Stomach (tissue), 19 donors: ENCODE measurements around the gene ACSL5. TPM values are rescaled to one million over a fixed set of nuclear protein-coding genes. Genes with fewer than 3 reads are reported as not detected.

Experiments used
- DNase-seq, 2 donors: peaks; one replicate each; pipeline versions ENCODE4 v3.0.0 to v3.0.0-alpha.2; 2013 to 2019
- H3K27ac ChIP-seq, 5 donors: fragments of 200-600 bp in 4 of 5; sonication (generic) in 4 of 5; one replicate each; pipeline ENCODE4 v1.5.1; 2013 to 2019; ENCODE audit warnings: mild to moderate bottlenecking in 1 of 5, moderate library complexity in 1 of 5
- H3K27me3 ChIP-seq, 3 donors: fragments of 200-600 bp; sonication (generic); one replicate each; pipeline ENCODE4 v1.5.1; 2017 to 2019; ENCODE audit warnings: mixed run types in 1 of 3
- H3K36me3 ChIP-seq, 4 donors: fragments of 200-600 bp; sonication (generic); 1 replicate in 3 of 4; 2 replicates in 1 of 4; pipeline ENCODE4 v1.5.1; 2016 to 2019
- H3K4me1 ChIP-seq, 4 donors: fragments of 200-600 bp; sonication (generic); one replicate each; pipeline ENCODE4 v1.5.1; 2016 to 2019
- H3K4me3 ChIP-seq, 4 donors: fragments of 200-600 bp; sonication (generic) in 3 of 4; one replicate each; pipeline ENCODE4 v1.5.1; 2016 to 2019; ENCODE audit warnings: mild to moderate bottlenecking in 1 of 4
- H3K9me3 ChIP-seq, 4 donors: fragments of 200-600 bp; sonication (generic); one replicate each; pipeline ENCODE4 v1.5.1; 2016 to 2019
- CTCF ChIP-seq, 7 experiments: fragments of 450-650 bp in 4 of 7; fragments of 200-600 bp in 3 of 7; sonication (generic) in 3 of 7; IDR thresholded peaks; one replicate each; pipeline ENCODE4 v1.5.1; 2016 to 2019; ENCODE audit warnings: antibody characterized with exemption in 7 of 7, control low read depth in 2 of 7, mild to moderate bottlenecking in 1 of 7
- EP300 ChIP-seq: sonication (generic); formaldehyde crosslinking; IDR thresholded peaks from one replicate; pipeline ENCODE4 v1.6.1; 2017; ENCODE audit warnings: antibody characterized with exemption
- POLR2A ChIP-seq, 4 donors: fragments of 450-650 bp; IDR thresholded peaks; one replicate each; pipeline ENCODE4 v1.6.1; 2016; ENCODE audit warnings: antibody characterized with exemption in 4 of 4, control low read depth in 2 of 4, mild to moderate bottlenecking in 1 of 4, moderate library complexity in 1 of 4
- POLR2AphosphoS5 ChIP-seq, 3 donors: sonication (generic); formaldehyde crosslinking; IDR thresholded peaks; one replicate each; pipeline ENCODE4 v1.6.1; 2016; ENCODE audit warnings: antibody characterized with exemption in 3 of 3
- WGBS, 5 donors: extraction: QIAGEN DNeasy Blood & Tissue Kit in 3 of 5; methylation state at CpG; one replicate each; pipeline versions ENCODE4 v1.1.5 to v1.1.7; 2013 to 2018; 5-methylcytosine and 5-hydroxymethylcytosine counted together
- intact Hi-C: fragments of 100-400 bp; cut with DNase I; formaldehyde crosslinking; loops from one replicate; pipeline ENCODE4 v1.15.1; 2023; ENCODE audit warnings: low total_unique reads
- long read RNA-seq, 10 donors: transcript quantifications; one replicate each; lab custom pipeline, GENCODE V29; 2026
- polyA plus RNA-seq, 3 donors: library from polyadenylated mRNA; stranded (reverse); fragments of 200-250 nt; gene quantifications; one replicate each; pipeline ENCODE4 v1.2.3, GENCODE V29; 2013
- total RNA-seq, 5 donors: library from RNA; depleted of rRNA; stranded (reverse); fragments of >200 nt; gene quantifications; one replicate each; pipeline versions ENCODE4 v1.1.0 to v1.2.3, GENCODE V29; 2014 to 2016
- donor health status: healthy with polysubstance abuse.
- donor health status: Bipolar disorder and iron deficiency.
- donor health status: healthy.

The ACSL5 gene
- total RNA-seq (100 to 1,000 TPM in 1 of 5 donors, 10 to 100 TPM in 4; 14.3 to 144 (median 44.0) TPM), polyA plus RNA-seq (10 to 100 TPM in 1 of 3 donors, 1 to 10 TPM in 2; 4.9 to 16.9 (median 7.5) TPM)
- long read RNA-seq, donor 1, partial matches to known transcripts = 0 of 1 reads
- long read RNA-seq, donor 1, other reads (novel, unspliced or antisense) = 0 of 1 reads
- long read RNA-seq, donor 2, partial matches to known transcripts = 0 of 1 reads
- long read RNA-seq, donor 2, other reads (novel, unspliced or antisense) = 0 of 1 reads
- long read RNA-seq, donor 3, partial matches to known transcripts = 6 of 7 reads
- long read RNA-seq, donor 3, other reads (novel, unspliced or antisense) = 0 of 7 reads
- long read RNA-seq, donor 4 = 0 reads
- long read RNA-seq, donor 5, partial matches to known transcripts = 0 of 4 reads
- long read RNA-seq, donor 5, other reads (novel, unspliced or antisense) = 0 of 4 reads
- long read RNA-seq, donor 6, transcript ACSL5-203 (21 exons, 3,353 nt) = major isoform, 7 of 8 reads
- long read RNA-seq, donor 6, partial matches to known transcripts = 0 of 8 reads
- long read RNA-seq, donor 6, other reads (novel, unspliced or antisense) = 0 of 8 reads
- long read RNA-seq, donor 7, partial matches to known transcripts = 6 of 11 reads
- long read RNA-seq, donor 7, other reads (novel, unspliced or antisense) = 0 of 11 reads
- long read RNA-seq, donor 8, partial matches to known transcripts = 0 of 4 reads
- long read RNA-seq, donor 8, other reads (novel, unspliced or antisense) = 0 of 4 reads
- long read RNA-seq, donor 9, partial matches to known transcripts = 0 of 1 reads
- long read RNA-seq, donor 9, other reads (novel, unspliced or antisense) = 0 of 1 reads
- long read RNA-seq, donor 10, partial matches to known transcripts = 0 of 12 reads
- long read RNA-seq, donor 10, other reads (novel, unspliced or antisense) = 7 of 12 reads

GRCh38 chr10:112373912-112374338 is at the start of gene ACSL5:
TSS of gene ACSL5 (plus strand) at chr10:112374116. CDS start at chr10:112394947, 20,831 bp downstream.
- Histone ChIP-seq H3K9me3 (no peaks in the 10 kb centered on the region), H3K27ac (peak within 1 kb of the TSS; percentile 85 to 91 (median 87)), H3K27me3 (no peaks in the 10 kb centered on the region), H3K36me3 (no peaks in the 10 kb centered on the region), H3K4me3 (no peak within 1 kb of the TSS), H3K4me1 (peaks cover 24 to 52% (median 37%) of the 10 kb centered on the region in 4 donors)
- intact Hi-C loops = no loop called here
- TF ChIP-seq POLR2AphosphoS5 (IDR thresholded peaks at IDR 0.05) (no peak), CTCF (IDR thresholded peaks at IDR 0.05) (no peak), POLR2A (IDR thresholded peaks at IDR 0.05) (no peak), EP300 (no peak)
- 28 to 57% (median 46%) methylated on average over 4 of the region's 4 CpGs for WGBS, 5 donors
- peak in 1 of 2 donors; percentile 50 for DNase-seq

GRCh38 chr10:112327678-112328077 is 46.2 kb upstream of the ACSL5 start:
- intact Hi-C loops = no loop called here
- H3K36me3 ChIP-seq = no peaks in the 10 kb centered on the region
- no peak overlapping the region for H3K4me3 ChIP-seq
- peaks cover 6 to 16% (median 13%) of the 10 kb centered on the region in 4 donors for H3K4me1 ChIP-seq
- H3K27me3 ChIP-seq = no peaks in the 10 kb centered on the region
- no peak overlapping the region for H3K27ac ChIP-seq
- no peak for DNase-seq
- TF ChIP-seq POLR2A (IDR thresholded peaks at IDR 0.05) (no peak), CTCF (IDR thresholded peaks at IDR 0.05) (no peak), POLR2AphosphoS5 (IDR thresholded peaks at IDR 0.05) (no peak), EP300 (no peak)
- H3K9me3 ChIP-seq = no peaks in the 10 kb centered on the region
- WGBS, 5 donors = 82 to 92% (median 86%) methylated on average over 3 of the region's 3 CpGs

GRCh38 chr10:112330162-112330561 is 43.8 kb upstream of the ACSL5 start:
- WGBS, 5 donors = 16 to 44% (median 33%) methylated on average over 4 of the region's 4 CpGs

More at GRCh38 chr10:112330162-112330561, 43.8 kb upstream of the ACSL5 start:
- Histone ChIP-seq H3K27me3 (no peaks in the 10 kb centered on the region), H3K9me3 (no peaks in the 10 kb centered on the region), H3K4me1 (peaks cover 6 to 20% (median 13%) of the 10 kb centered on the region in 4 donors), H3K4me3 (no peak overlapping the region), H3K36me3 (no peaks in the 10 kb centered on the region), H3K27ac (peak overlapping the region in 4 of 5 donors; percentile 2 to 61 (median 34))
- DNase-seq = peak; percentile 25 to 37
- TF ChIP-seq POLR2AphosphoS5 (IDR thresholded peaks at IDR 0.05) (no peak), CTCF (IDR thresholded peaks at IDR 0.05) (no peak), POLR2A (IDR thresholded peaks at IDR 0.05) (no peak)
- intact Hi-C loops = no loop called here
